Endothelial cell of umbilical vein (primary cell): ENCODE results near the gene FAM222B. TPM values are rescaled to one million over a fixed set of nuclear protein-coding genes. Genes with fewer than 3 reads are reported as not detected.
"Not testable (repeated sequence)": the region's sequence is repeated elsewhere in the genome, so short reads cannot be mapped to it uniquely, and the experiment has no call there.

ENCODE experiments used
- BruUV-seq: library from RNA; stranded (reverse); fragments of 400-500 nt; replicated peaks from 2 replicates; lab custom pipeline; 2021; lab: Mats Ljungman, UMichigan
- CTCF ChIA-PET: fragments of 300-600, 350-600 bp; sonication (Branson Sonifier 250); formaldehyde crosslinking; loops from one replicate; lab custom pipeline; 2021; ENCODE audit warnings: antibody characterized with exemption, inconsistent platforms; lab: Charles Lee
- POLR2A ChIA-PET: fragments of 300-600, 350-600 bp; sonication (Branson Sonifier 250); formaldehyde crosslinking; loops from one replicate; lab custom pipeline; 2021; ENCODE audit warnings: antibody characterized with exemption, inconsistent platforms; lab: Charles Lee
- DNase-seq: peaks from one replicate; pipeline ENCODE4 v3.0.0-alpha.2; 2011; ENCODE audit warnings: low read depth, low spot score
- FAIRE-seq: peaks from 2 replicates; lab custom pipeline; 2011; peaks lifted over from hg19 to GRCh38; lab: Jason Lieb, UNC
- H2AFZ ChIP-seq: 2 replicates; pipeline ENCODE4 v1.6.0; 2012; ENCODE audit warnings: low read depth, low read length, control low read depth, inconsistent platforms
- H3K27ac ChIP-seq: 2 replicates; pipeline ENCODE4 v1.5.1; 2011; ENCODE audit warnings: low read depth, mild to moderate bottlenecking, control low read depth, low read length, moderate library complexity; ENCODE audit not compliant: insufficient read depth
- H3K27me3 ChIP-seq, 2 experiments: 2 replicates each; pipeline versions ENCODE4 v1.6.0 to v1.6.1; 2011; ENCODE audit warnings: low read length in 2 of 2, mixed read lengths in 1 of 2; ENCODE audit not compliant: control insufficient read depth in 2 of 2, insufficient read depth in 2 of 2
- H3K36me3 ChIP-seq, 2 experiments: 2 replicates in 1 of 2; 3 replicates in 1 of 2; pipeline ENCODE4 v1.5.1; 2011; ENCODE audit warnings: low read length in 2 of 2, mild to moderate bottlenecking in 1 of 2, moderate library complexity in 1 of 2; ENCODE audit not compliant: control insufficient read depth in 2 of 2, insufficient read depth in 2 of 2; ENCODE audit errors: extremely low read depth in 1 of 2
- H3K4me1 ChIP-seq: 3 replicates; pipeline ENCODE4 v1.5.1; 2011; ENCODE audit warnings: mild to moderate bottlenecking, low read length; ENCODE audit not compliant: control insufficient read depth, insufficient read depth; ENCODE audit errors: extremely low read depth
- H3K4me2 ChIP-seq: 2 replicates; pipeline ENCODE4 v1.6.1; 2011; ENCODE audit warnings: low read length, control low read depth, mixed read lengths; ENCODE audit not compliant: insufficient read depth
- H3K4me3 ChIP-seq, 3 experiments: fragments of 200-600 bp in 1 of 3; sonication (generic), shearing (Covaris generic) in 1 of 3; replicated peaks in 1 of 3; 2 replicates each; pipeline ENCODE4 v1.5.1; 2011 to 2016; ENCODE audit warnings: control low read depth in 3 of 3, low read length in 3 of 3, mild to moderate bottlenecking in 2 of 3, inconsistent platforms in 1 of 3, low read depth in 1 of 3, moderate library complexity in 1 of 3; ENCODE audit not compliant: insufficient read depth in 1 of 3
- H3K79me2 ChIP-seq: 2 replicates; pipeline ENCODE4 v1.6.0; 2012; ENCODE audit warnings: low read length, inconsistent platforms; ENCODE audit not compliant: control insufficient read depth, insufficient read depth
- H3K9ac ChIP-seq: replicated peaks from 2 replicates; pipeline ENCODE3; 2011; ENCODE audit warnings: low read length, control low read depth; ENCODE audit not compliant: insufficient read depth; ENCODE audit errors: extremely low read depth
- H3K9me1 ChIP-seq: replicated peaks from 3 replicates; pipeline ENCODE4 v1.6.0; 2011; ENCODE audit warnings: mild to moderate bottlenecking, low read length; ENCODE audit not compliant: control insufficient read depth, insufficient read depth; ENCODE audit errors: extremely low read depth
- H3K9me3 ChIP-seq: replicated peaks from 2 replicates; pipeline ENCODE4 v1.5.1; 2012; ENCODE audit warnings: low read length, inconsistent platforms; ENCODE audit not compliant: control insufficient read depth, insufficient read depth
- H4K20me1 ChIP-seq: replicated peaks from 2 replicates; pipeline ENCODE3; 2011; ENCODE audit warnings: mild to moderate bottlenecking, low read length; ENCODE audit not compliant: control insufficient read depth, insufficient read depth; ENCODE audit errors: extremely low read depth
- CTCF ChIP-seq, 2 donors: IDR thresholded peaks; 1 replicate in 1 of 2; 2 replicates in 1 of 2; pipeline ENCODE4 v1.5.1; 2011; ENCODE audit warnings: low read length in 2 of 2, mild to moderate bottlenecking in 2 of 2, moderate library complexity in 2 of 2, control low read depth in 1 of 2, inconsistent platforms in 1 of 2, low read depth in 1 of 2; ENCODE audit not compliant: insufficient read depth in 1 of 2; ENCODE audit errors: extremely low read depth in 1 of 2
- EZH2 ChIP-seq: IDR thresholded peaks from 2 replicates; pipeline ENCODE4 v1.6.1; 2012; ENCODE audit warnings: borderline replicate concordance, low read depth, mild to moderate bottlenecking, moderate library complexity, low read length, inconsistent platforms; ENCODE audit not compliant: severe bottlenecking
- GATA2 ChIP-seq: IDR thresholded peaks from 2 replicates; pipeline ENCODE4 v1.7.0; 2011; ENCODE audit warnings: low read depth, mild to moderate bottlenecking, moderate library complexity, mixed read lengths, low read length; ENCODE audit not compliant: insufficient read length, insufficient read depth
- JUN ChIP-seq: IDR thresholded peaks from 2 replicates; pipeline ENCODE4 v1.6.1; 2011; ENCODE audit warnings: borderline replicate concordance, low read depth; ENCODE audit not compliant: insufficient read length, insufficient read depth
- MYC ChIP-seq: IDR thresholded peaks from one replicate; pipeline ENCODE4 v1.6.1; 2011; ENCODE audit warnings: mild to moderate bottlenecking, low read depth, low read length
- POLR2A ChIP-seq: IDR thresholded peaks from 2 replicates; pipeline ENCODE4 v1.6.1; 2012; ENCODE audit warnings: low read depth, mild to moderate bottlenecking, control low read depth, low read length
- POLR2AphosphoS5 ChIP-seq: IDR thresholded peaks from 2 replicates; pipeline ENCODE4 v1.6.1; 2012; ENCODE audit warnings: low read depth, mild to moderate bottlenecking, control low read depth, low read length, moderate library complexity; ENCODE audit not compliant: insufficient read depth
- dilution Hi-C: fragments of 300-500 bp; cut with MboI; formaldehyde crosslinking; loops from one replicate; pipeline ENCODE4 v1.15.0; 2019; ENCODE audit warnings: low sequenced_read_pairs; ENCODE audit not compliant: extremely low pct_ligation_motif_present
- intact Hi-C: fragments of 100-400 bp; cut with micrococcal nuclease; formaldehyde crosslinking; loops from one replicate; pipeline ENCODE4 v1.10.0; 2022
- polyA plus RNA-seq, 4 experiments: library from polyadenylated mRNA; depleted of rRNA in 3 of 4; stranded (reverse) in 3 of 4; unstranded in 1 of 4; fragments of >200 nt; gene quantifications; 2 replicates each; pipeline versions ENCODE4 v1.2.1 to v1.2.3, GENCODE V29; 2011 to 2012; ENCODE audit warnings: missing spikeins in 1 of 4
- total RNA-seq: library from RNA; stranded (reverse); gene quantifications from 2 replicates; pipeline ENCODE4 v1.2.3, GENCODE V29; 2021

The FAM222B gene
- total and polyA plus RNA-seq, 2 donors (not counting 3 experiments of a cell fraction or from before 2014, with no cell fraction given) = 21.1 to 30.6 TPM

- intact Hi-C loops (no loop called here), dilution Hi-C loops (no loop called here)
- Histone ChIP-seq H3K4me3 (no peak overlapping the region), H3K9me1 (no peaks in the 10 kb centered on the region), H3K4me1 (no peaks in the 10 kb centered on the region), H3K4me2 (no peak overlapping the region), H4K20me1 (no peaks in the 10 kb centered on the region), H3K9me3 (no peaks in the 10 kb centered on the region), H2AFZ (no peak overlapping the region), H3K27ac (no peak overlapping the region), H3K9ac (no peak overlapping the region), H3K79me2 (no peaks in the 10 kb centered on the region), H3K27me3 (no peaks in the 10 kb centered on the region), H3K36me3 (no peaks in the 10 kb centered on the region)
- ChIA-PET POLR2A (no interaction called here), CTCF (interaction anchor here (1.2 kb wide), 1 partner anchor 10 kb away, joined by 3 read pairs; no protein-coding TSS in a partner anchor)
- no peak for FAIRE-seq
- TF ChIP-seq CTCF (IDR thresholded peaks at IDR 0.05; ENCODE audit: extremely low read depth in 1 of 2, insufficient read depth in 1 of 2, low read depth in 1 of 2, low read length in 2 of 2) (no peak), MYC (no peak), POLR2AphosphoS5 (no peak), POLR2A (no peak), JUN (no peak), EZH2 (no peak), GATA2 (no peak)
- DNase-seq = no peak
- BruUV-seq = no TSS peak
These were observed 105.3 kb downstream of the FAM222B start for GRCh38 chr17:28737316-28737715.

- H4K20me1 ChIP-seq, H3K27me3 ChIP-seq, H3K9me3 ChIP-seq, H3K4me3 ChIP-seq, DNase-seq, intact Hi-C loops, H3K36me3 ChIP-seq, H3K79me2 ChIP-seq, H3K9ac ChIP-seq, BruUV-seq, FAIRE-seq, H3K4me2 ChIP-seq, H3K4me1 ChIP-seq, H3K9me1 ChIP-seq, H2AFZ ChIP-seq, dilution Hi-C loops, H3K27ac ChIP-seq, POLR2A ChIA-PET: not testable (repeated sequence)
- CTCF ChIA-PET = interaction anchor here (1.2 to 13.7 kb wide), 3 partner anchors 9 to 11 kb away, joined by 3 to 602 read pairs (median 8); partner anchors contain the start of gene TRAF4
These were observed 106.4 kb downstream of the FAM222B start for GRCh38 chr17:28735913-28736769.
